ENCODE results near the gene TNPO1.

Gene TNPO1

GRCh38 chr5:72936893-72937292 lies 120.4 kb downstream of the TNPO1 start:
- TF ChIP-seq, protein P1, sequence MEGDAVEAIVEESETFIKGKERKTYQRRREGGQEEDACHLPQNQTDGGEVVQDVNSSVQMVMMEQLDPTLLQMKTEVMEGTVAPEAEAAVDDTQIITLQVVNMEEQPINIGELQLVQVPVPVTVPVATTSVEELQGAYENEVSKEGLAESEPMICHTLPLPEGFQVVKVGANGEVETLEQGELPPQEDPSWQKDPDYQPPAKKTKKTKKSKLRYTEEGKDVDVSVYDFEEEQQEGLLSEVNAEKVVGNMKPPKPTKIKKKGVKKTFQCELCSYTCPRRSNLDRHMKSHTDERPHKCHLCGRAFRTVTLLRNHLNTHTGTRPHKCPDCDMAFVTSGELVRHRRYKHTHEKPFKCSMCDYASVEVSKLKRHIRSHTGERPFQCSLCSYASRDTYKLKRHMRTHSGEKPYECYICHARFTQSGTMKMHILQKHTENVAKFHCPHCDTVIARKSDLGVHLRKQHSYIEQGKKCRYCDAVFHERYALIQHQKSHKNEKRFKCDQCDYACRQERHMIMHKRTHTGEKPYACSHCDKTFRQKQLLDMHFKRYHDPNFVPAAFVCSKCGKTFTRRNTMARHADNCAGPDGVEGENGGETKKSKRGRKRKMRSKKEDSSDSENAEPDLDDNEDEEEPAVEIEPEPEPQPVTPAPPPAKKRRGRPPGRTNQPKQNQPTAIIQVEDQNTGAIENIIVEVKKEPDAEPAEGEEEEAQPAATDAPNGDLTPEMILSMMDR (IDR thresholded peaks at IDR 0.05; ENCODE audit: insufficient read depth, low read depth, low read length, missing control alignments) = no peak
- H3K4me3 ChIP-seq (ENCODE audit: low read depth, low read length) = no peak overlapping the region
- no peak for DNase-seq (ENCODE audit: low read depth)

DNA sequence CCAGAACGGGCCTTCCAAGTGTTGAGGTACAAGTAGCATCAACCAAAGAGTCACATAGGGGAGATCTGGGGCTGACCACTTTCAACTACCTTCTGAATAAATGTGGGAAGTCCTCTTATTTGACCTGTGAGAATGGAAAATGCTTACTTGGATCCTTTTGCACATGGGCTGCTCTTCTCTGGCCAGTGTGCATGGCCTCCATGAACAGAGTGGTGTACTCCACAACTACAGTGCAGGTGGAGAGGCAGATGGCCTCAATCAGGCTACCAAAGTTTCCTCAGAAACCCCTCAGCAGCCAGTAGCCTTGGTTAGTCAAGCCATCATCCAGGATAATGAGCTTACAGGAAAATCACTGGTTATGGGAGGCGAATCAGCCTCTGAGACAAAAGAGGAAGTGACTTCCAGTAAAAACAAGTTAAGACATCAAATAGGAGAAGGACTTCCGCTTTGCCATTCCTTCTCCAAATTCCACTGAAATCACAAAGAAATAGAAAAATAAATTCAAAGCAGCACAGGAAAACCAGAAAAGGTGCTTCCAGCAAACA lies 121.1 kb downstream of the TNPO1 start:
- no peak overlapping the region for H3K4me3 ChIP-seq (ENCODE audit: low read depth, low read length)
- TF ChIP-seq, protein P1 (IDR thresholded peaks at IDR 0.05; ENCODE audit: insufficient read depth, low read depth, low read length, missing control alignments) = no peak
- DNase-seq (ENCODE audit: low read depth) = no peak

DNA sequence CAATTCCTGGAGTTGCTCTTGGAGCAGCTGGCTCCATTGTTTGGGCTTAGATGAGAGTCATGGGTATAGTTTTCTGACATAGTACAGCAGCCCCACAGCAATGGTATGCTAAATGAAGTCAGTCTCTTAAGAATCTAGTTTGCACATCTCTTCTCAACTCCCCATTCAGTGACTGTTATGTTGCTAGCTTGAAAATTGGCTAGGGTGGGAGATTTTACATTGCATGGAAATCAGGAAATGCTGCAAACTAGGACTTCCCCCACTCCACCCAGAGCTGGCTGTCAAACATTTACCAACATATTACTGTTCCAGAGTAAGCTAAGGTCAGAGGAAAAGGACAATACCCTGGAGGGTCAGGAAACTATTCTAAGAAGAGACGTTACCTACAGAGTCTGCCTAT lies 121.7 kb downstream of the TNPO1 start:
- TF ChIP-seq, protein P1 (IDR thresholded peaks at IDR 0.05; ENCODE audit: insufficient read depth, low read depth, low read length, missing control alignments) = no peak
- DNase-seq (ENCODE audit: low read depth) = no peak
- H3K4me3 ChIP-seq (ENCODE audit: low read depth, low read length) = no peak overlapping the region

- H3K4me3 ChIP-seq (ENCODE audit: low read depth, low read length) = no peak overlapping the region
- DNase-seq (ENCODE audit: low read depth) = no peak
- TF ChIP-seq, protein P1 (IDR thresholded peaks at IDR 0.05; ENCODE audit: insufficient read depth, low read depth, low read length, missing control alignments) = no peak
Observed at GRCh38 chr5:72940082-72940481, 123.6 kb downstream of the TNPO1 start.

DNA sequence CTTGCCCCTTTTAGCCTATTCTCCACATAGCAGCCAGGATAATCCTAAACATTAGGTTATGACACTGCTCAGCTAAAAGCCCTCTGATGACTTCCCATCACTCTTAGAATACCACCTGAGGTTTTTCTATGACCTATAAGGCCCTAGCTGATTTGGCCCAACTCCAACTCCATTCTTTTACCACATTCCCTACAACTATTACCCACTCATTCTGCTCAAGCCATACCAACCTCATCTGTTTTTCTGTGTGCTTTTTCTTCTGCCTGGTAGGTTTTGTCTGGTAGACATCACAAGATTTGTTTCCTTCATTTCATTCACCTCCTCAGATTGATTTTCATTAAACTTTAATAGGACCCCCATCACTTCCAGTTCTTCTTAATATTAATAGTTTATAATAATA lies 126.8 kb downstream of the TNPO1 start:
- TF ChIP-seq, protein P1 (IDR thresholded peaks at IDR 0.05; ENCODE audit: insufficient read depth, low read depth, low read length, missing control alignments) = no peak
- no peak for DNase-seq (ENCODE audit: low read depth)
- no peak overlapping the region for H3K4me3 ChIP-seq (ENCODE audit: low read depth, low read length)

- H3K4me3 ChIP-seq (ENCODE audit: low read depth, low read length) = no peak overlapping the region
- DNase-seq (ENCODE audit: low read depth) = no peak
- TF ChIP-seq, protein P1 (IDR thresholded peaks at IDR 0.05; ENCODE audit: insufficient read depth, low read depth, low read length, missing control alignments) = no peak
Observed at GRCh38 chr5:72947498-72947897, 131.0 kb downstream of the TNPO1 start.

DNA sequence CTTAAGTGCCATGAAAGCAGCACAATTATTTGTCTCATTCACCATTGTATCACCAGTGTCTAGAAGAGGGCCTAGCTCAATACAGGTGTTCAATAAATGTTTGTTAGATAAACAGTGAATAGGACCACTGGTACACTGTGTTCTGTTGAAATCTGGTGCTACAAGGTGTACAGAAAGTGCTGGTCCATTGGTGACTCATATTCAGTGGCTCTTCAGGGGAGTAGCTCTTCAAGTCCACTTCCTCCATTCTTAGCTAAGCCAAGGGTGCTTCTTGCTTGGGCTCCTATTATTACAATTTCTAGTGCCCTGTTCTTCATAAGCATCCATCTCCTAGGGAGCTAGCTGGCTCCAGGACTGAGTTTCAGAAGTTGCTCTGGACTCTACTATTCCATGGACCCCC lies 133.0 kb downstream of the TNPO1 start:
- H3K4me3 ChIP-seq (ENCODE audit: low read depth, low read length) = no peak overlapping the region
- TF ChIP-seq, protein P1 (IDR thresholded peaks at IDR 0.05; ENCODE audit: insufficient read depth, low read depth, low read length, missing control alignments) = no peak
- DNase-seq (ENCODE audit: low read depth) = no peak
